Pancreas (tissue), 10 donors: ENCODE measurements around the gene CDH22. TPM values are rescaled to one million over a fixed set of nuclear protein-coding genes. Genes with fewer than 3 reads are reported as not detected.
A peak's percentile ranks its signal among the peaks of the same experiment; 100 is the strongest.

Source experiments
- ATAC-seq, 4 donors: fragments of 200-7000 bp; cut with Tn5 transposase; one replicate each; pipeline versions ENCODE4 v1.8.0 to v1.9.1; 2020; ENCODE audit warnings: mild to moderate bottlenecking in 4 of 4, moderate library complexity in 4 of 4
- DNase-seq, 6 donors: peaks; one replicate each; pipeline ENCODE4 v3.0.0-alpha.2; 2020
- FAIRE-seq: peaks from 2 replicates; lab custom pipeline; 2012; peaks lifted over from hg19 to GRCh38; lab: Jason Lieb, UNC
- H3K27ac ChIP-seq, 4 donors: fragments of 200-600 bp; sonication (generic); 1 replicate in 3 of 4; 2 replicates in 1 of 4; pipeline versions ENCODE4 v1.5.0 to v1.8.0; 2020
- H3K27me3 ChIP-seq, 4 donors: fragments of 200-600 bp; one replicate each; pipeline ENCODE4 v1.8.0; 2021
- H3K36me3 ChIP-seq, 3 donors: fragments of 200-600 bp; sonication (generic) in 1 of 3; one replicate each; pipeline versions ENCODE4 v1.5.0 to v1.8.0; 2020 to 2021
- H3K4me1 ChIP-seq, 3 donors: fragments of 200-600 bp; one replicate each; pipeline ENCODE4 v1.8.0; 2021
- H3K4me3 ChIP-seq, 4 donors: fragments of 200-600 bp; sonication (generic) in 2 of 4; one replicate each; pipeline versions ENCODE4 v1.5.0 to v1.8.0; 2020 to 2021
- H3K9me3 ChIP-seq, 4 donors: fragments of 200-600 bp; one replicate each; pipeline ENCODE4 v1.8.0; 2021
- CTCF ChIP-seq, 4 donors: fragments of 200-600 bp; sonication (generic) in 3 of 4; IDR thresholded peaks; one replicate each; pipeline versions ENCODE4 v1.5.0 to v1.8.0; 2021; ENCODE audit warnings: antibody characterized with exemption in 4 of 4
- WGBS, 2 donors: extraction: QIAGEN DNeasy Blood & Tissue Kit; methylation state at CpG; one replicate each; pipeline ENCODE4 v1.1.7; 2013; 5-methylcytosine and 5-hydroxymethylcytosine counted together
- intact Hi-C, 3 donors: fragments of 100-400 bp; cut with DNase I; formaldehyde crosslinking; loops; one replicate each; pipeline versions ENCODE4 v1.11.1 to v1.14.2; 2022
- polyA plus RNA-seq, 2 donors: library from polyadenylated mRNA; stranded (reverse); fragments of 200-250 nt; gene quantifications; one replicate each; pipeline ENCODE4 v1.2.3, GENCODE V29; 2013
- total RNA-seq, 6 donors: library from RNA; stranded (reverse); fragmentation: NEBNext Ultra II Directional in 4 of 6; extraction: Animal tissue kit (Norgen Biotek cat#: 25700) in 4 of 6; gene quantifications; one replicate each; pipeline versions ENCODE4 v1.2.1 to v1.2.4, GENCODE V29; 2021 to 2023
- donor health status: healthy with polysubstance abuse.
- donor health status: DM: no; HTN: no; CAD: no; lungs with moderate emphysema.
- donor health status: DM: no; HTN: no; CAD: no.
- donor health status: control.
- donor health status: control.
- donor health status: Bipolar disorder and iron deficiency.
- donor health status: DM: yes; HTN: yes; CAD: no.
- donor health status: DM: no; HTN: no; CAD: no.
- donor health status: DM: no; HTN: no; CAD: no.
- donor health status: DM: yes; HTN: yes; CAD: no.

Gene CDH22
- total and polyA plus RNA-seq, 8 donors = 0.97 to 11.9 (median 3.3) TPM

GRCh38 chr20:46200582-46201570 is 107.4 kb downstream of the CDH22 start:
- Histone ChIP-seq H3K27ac (no peak overlapping the region), H3K9me3 (no peaks in the 10 kb centered on the region), H3K4me3 (no peak overlapping the region), H3K36me3 (no peaks in the 10 kb centered on the region), H3K4me1 (no peaks in the 10 kb centered on the region), H3K27me3 (peaks cover 0 to 10% (median 0%) of the 10 kb centered on the region in 4 donors)
- DNase-seq (no peak), FAIRE-seq (no peak), ATAC-seq (no peak)
- intact Hi-C loops = no loop called here
- TF ChIP-seq CTCF (IDR thresholded peaks at IDR 0.05) = no peak
- 26 to 47% methylated on average over 55 of the region's 55 CpGs for WGBS, 2 donors

- no peaks in the 10 kb centered on the region for H3K4me1 ChIP-seq
- no peaks in the 10 kb centered on the region for H3K36me3 ChIP-seq
- H3K4me3 ChIP-seq = no peak overlapping the region
- no peak overlapping the region for H3K27ac ChIP-seq
- no peaks in the 10 kb centered on the region for H3K9me3 ChIP-seq
- FAIRE-seq = no peak
- ATAC-seq = peak in 3 of 4 donors; percentile 46 to 78 (median 66)
- intact Hi-C loops = no loop called here
- no peak for TF ChIP-seq CTCF (IDR thresholded peaks at IDR 0.05)
- WGBS, 2 donors = 10 to 24% methylated on average over 21 of the region's 21 CpGs
- DNase-seq = peak in 1 of 6 donors; percentile 21
- peaks cover 0 to 10% (median 0%) of the 10 kb centered on the region in 4 donors for H3K27me3 ChIP-seq
Measured at GRCh38 chr20:46199198-46199597, 109.1 kb downstream of the CDH22 start.

GRCh38 chr20:46196990-46197389 is 111.3 kb downstream of the CDH22 start:
- intact Hi-C loops = no loop called here
- DNase-seq = no peak
- TF ChIP-seq CTCF (IDR thresholded peaks at IDR 0.05) = no peak
- 40 to 42% methylated on average over 3 of the region's 3 CpGs for WGBS, 2 donors
- Histone ChIP-seq H3K27me3 (peaks cover 0 to 10% (median 0%) of the 10 kb centered on the region in 4 donors), H3K4me1 (no peaks in the 10 kb centered on the region), H3K9me3 (no peaks in the 10 kb centered on the region), H3K27ac (no peak overlapping the region), H3K36me3 (no peaks in the 10 kb centered on the region), H3K4me3 (no peak overlapping the region)
- ATAC-seq = no peak
- FAIRE-seq = no peak

GRCh38 chr20:46195264-46196036 is 112.8 kb downstream of the CDH22 start:
- ATAC-seq (no peak), FAIRE-seq (no peak), DNase-seq (no peak)
- WGBS, 2 donors = 47 to 53% methylated on average over 17 of the region's 17 CpGs
- no peak for TF ChIP-seq CTCF (IDR thresholded peaks at IDR 0.05)
- intact Hi-C loops = no loop called here
- no peak overlapping the region for H3K4me3 ChIP-seq
- no peaks in the 10 kb centered on the region for H3K9me3 ChIP-seq
- H3K27me3 ChIP-seq = peaks cover 0 to 5% (median 0%) of the 10 kb centered on the region in 4 donors
- no peaks in the 10 kb centered on the region for H3K36me3 ChIP-seq
- H3K27ac ChIP-seq = no peak overlapping the region
- no peaks in the 10 kb centered on the region for H3K4me1 ChIP-seq
